NCI-H226 (cell line): ENCODE measurements around the gene DDX55.

Experiments used
- DNase-seq: peaks from one replicate; pipeline ENCODE4 v3.0.0-alpha.2; 2015

Gene DDX55

DNA sequence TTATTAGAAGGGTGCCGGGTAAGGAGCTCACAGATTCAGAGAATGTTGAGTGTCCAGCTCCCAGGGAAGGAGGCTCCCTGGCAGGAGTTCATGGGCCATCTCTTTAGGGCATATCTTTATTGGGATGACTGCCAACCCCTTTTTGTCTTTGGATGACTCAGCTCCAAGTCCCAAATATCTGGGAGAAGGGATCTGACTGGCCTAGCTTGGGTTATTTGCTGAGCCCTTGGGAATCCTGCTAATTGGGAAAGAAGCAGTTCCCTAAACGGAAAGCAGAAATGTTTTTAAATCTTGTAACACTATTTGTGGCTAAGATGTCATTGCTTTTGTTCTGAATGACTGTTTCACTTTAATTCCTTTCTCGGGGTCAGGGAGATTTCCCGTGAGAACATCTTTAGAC is 12.6 kb downstream of the DDX55 start:
- peak; percentile 38 for DNase-seq

DNA sequence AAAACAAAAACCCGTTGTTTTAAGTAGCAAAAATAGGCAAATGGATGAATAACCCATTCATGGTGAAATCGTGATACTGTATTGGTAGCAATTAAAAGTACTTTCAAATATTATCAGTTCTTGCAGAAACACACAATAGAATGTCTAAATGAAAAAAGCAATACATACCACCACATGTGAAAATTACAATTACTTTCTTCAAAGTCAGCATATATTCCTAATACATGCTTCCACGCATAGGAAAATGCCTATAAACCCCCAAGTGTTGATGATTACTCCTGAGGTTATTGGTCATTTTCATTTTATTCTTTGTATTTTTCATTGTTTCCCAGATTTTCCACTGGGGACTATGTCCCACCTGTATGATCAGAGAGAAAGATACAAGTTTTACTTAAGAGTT is 15.2 kb downstream of the DDX55 start:
- DNase-seq, result no peak

DNA sequence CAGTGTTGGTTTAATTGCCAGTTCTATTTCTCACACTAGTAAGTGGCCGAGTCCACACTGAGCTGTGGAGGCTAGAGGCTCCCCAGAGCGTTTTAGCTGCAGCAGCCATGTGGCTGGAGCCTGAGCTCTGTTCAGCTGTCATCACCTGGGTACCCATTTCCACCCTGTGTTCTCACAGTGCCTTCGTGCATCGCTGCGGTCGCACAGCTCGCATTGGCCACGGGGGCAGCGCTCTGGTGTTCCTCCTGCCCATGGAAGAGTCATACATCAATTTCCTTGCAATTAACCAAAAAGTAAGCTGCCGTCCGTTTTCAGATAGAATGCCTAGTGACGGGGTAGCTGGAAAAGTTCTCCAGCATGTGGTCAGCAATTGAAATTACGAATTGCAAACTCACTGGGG is 15.7 kb downstream of the DDX55 start:
- no peak for DNase-seq

DNA sequence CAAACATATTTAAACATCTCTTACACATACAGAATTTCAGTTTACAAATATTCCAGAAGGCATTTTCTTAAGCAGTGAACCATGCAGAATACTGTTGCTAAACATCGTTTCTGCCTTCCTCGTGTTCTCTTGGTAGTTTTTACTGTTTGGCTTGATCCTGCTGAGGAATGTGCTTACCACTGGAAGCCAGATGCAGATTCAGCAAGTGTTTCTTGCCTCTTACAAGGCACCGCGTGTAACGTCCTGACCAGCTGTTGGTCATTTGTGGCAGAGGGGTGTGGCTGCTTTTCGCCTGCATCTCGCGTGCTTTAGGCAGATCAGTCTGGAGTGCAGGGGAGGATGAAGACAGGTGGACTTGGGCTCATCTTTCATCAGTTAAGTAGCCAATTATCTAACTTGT is 19.2 kb downstream of the DDX55 start:
- DNase-seq, result no peak

DNA sequence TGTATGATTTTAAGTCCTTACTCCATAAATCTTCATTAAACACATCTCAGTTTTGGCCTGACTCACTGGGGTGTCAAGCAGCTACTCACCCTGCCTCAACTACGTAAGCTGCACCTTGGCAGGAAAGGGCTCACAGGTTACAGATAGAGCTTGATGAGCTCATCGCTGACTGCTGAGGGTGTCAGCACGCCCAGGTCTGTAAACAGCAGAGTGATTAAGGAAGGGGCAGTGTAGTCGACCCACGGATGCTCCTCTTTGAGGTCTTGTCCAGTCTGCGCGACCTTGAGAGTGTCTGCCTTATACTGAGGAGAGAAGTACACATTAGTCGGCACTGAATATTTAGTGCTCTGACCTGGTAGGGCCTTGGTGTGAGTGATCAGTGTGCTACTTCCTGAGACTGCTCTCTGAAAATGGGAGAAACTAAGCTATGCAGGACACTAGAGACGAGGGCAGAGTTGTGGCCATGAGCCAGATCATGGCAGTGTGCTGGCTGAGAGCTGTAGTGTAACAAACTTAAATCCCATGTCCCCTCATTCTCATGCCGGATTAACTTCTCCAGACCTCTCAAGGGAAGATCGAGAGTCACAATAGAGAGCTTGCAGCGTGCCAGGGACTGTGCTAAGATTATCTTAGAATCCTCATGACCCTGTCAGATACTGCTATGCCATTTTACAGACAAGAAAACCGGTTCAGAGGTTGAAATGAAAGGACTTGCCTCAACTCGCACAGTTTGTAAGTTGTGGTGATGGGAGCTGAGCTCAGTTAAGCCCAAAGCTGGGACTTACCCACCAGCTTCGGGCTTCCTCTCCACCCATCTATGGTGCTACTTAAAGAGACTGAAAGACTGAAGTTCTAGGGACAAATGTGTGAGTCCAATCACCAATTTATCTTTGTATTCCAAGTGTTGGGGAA is 20.0 kb downstream of the DDX55 start:
- DNase-seq, result peak; percentile 60

DNA sequence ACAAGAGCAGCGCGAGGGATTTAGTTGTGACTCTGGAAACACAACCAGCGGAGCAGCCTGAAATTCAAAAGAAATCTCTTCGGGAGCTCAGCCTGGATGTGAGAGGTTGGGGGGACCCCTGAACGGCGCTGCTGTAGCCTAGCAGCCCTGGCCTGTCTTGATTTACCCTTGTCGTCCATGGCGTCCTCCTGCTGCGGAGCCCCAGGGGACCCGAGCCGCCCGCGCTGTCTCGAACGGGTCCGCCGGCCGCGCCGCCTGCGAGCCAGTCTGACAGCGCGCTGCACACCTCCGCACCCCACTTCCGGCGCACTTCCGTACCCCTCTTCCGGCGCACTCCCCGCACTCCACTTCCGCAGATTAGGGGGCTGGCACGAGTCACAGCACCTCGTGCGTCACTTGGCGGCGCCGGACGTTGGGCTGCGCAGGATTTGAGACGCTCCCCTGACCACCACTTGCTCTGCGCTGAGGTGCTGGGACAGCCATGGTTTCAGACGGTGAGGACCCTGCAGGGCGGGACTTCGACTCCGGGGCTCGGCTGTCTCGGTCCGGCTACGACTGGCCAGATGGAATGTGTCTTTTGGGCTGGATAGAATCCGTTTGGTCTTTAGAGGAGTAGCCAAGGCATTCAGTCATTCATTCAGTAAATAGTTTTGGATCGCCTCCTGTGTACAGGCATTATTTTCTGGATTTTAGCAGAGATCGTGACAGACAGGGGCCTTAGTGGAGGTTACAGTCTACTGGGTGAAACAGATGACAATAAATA is 31.7 kb downstream of the DDX55 start, which contains the start of the genes EIF2B1 and GTF2H3:
TSS of gene EIF2B1 (minus strand) at position 308 of the 763 bp plus-strand sequence. CDS start at position 179, 129 bp downstream.
TSS of gene GTF2H3 (plus strand) at position 451 of the 763 bp plus-strand sequence. CDS start at position 482, 31 bp downstream.
- peak; percentile 96 for DNase-seq

DNA sequence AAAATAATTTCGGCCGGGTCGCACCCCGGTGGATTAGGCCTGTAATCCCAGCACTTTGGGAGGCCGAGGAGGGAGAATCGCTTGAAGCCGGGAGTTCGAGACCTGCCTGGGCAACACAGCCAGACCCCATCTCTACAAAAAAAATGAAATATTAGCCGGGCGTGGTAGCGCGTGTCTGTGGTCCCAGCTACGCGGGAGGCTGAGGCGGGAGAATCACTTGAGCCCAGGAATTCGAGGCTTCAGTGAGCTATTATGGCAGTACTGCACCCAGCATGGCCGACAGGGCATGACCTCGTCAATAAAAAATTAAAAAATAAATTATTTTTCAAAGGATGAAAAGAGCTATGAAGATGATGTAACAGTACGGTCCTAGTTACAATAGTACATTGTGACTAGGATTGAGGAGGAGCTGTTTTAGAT is 32.3 kb downstream of the DDX55 start:
- DNase-seq, result no peak

DNA sequence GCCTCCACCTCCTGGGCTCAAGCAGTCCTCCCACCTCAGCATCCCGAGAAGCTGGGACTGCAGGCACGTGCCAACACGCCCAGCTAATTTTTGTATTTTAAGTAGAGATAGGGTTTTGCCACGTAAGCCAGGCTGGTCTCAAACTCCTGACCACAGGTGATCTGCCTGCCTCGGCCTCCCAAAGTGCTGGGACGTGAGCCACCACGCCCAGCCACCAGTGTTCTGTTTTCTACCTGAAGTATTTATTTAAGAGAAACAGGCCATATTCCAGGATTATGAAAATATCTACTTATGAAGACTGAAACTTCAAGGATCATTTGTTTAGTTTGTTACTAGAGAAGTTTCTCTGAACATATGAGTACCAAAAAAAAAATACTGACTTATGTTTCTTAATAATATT is 42.0 kb downstream of the DDX55 start:
- no peak for DNase-seq

DNA sequence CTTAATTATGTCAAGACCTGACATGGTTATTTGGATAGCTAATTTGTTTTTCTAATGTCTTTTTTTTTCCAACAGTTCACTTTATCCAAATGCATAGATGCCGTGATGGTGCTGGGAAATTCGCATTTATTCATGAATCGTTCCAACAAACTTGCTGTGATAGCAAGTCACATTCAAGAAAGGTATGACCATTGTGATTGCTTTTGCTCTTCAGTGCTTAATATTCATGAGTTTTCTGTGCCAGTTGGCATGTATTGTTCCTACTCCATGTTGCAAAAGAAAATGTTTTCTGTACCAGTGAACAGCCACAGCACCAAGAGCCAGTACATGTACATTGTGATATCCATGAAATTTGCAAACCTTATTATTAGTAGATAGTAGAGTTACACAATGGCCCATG is 43.5 kb downstream of the DDX55 start:
- no peak for DNase-seq

DNA sequence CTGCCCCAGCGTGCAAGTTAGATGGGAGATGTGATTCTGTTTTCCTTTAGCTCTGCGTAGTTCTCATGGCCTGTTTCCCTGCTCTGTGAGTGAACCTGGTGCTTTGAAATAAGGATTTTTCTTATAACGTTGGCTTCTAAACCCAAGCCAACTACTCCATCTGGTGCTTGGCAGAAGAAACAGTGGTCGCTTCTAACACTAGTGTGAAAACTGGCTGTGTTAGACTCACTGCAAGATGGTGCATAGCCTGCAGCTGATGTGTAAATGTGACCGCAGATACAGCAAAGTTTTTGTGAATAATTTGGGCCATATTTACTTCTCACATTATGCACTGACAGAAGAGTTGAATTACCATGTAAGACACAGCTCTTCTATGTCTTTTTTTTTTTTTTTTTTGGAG is 44.0 kb downstream of the DDX55 start:
- no peak for DNase-seq

DNA sequence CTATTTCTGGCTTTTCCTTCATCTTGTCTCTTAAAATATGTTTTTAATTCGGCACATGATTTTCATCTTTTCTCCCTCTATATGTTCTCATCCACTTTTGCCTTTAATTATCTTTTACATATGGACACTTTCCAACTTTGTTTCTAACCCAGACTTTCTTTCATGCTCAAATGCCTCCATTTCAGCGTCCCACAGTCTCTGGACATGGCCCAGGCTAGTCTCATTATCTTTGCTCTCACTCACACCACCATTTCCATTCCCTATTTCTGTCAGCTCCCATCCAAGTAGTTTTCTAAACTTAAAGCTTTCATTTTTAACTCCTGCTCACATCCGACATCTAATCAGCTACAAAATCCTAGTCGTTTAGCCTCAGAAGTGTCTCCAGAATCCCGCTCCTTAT is 46.5 kb downstream of the DDX55 start:
- DNase-seq, result no peak

DNA sequence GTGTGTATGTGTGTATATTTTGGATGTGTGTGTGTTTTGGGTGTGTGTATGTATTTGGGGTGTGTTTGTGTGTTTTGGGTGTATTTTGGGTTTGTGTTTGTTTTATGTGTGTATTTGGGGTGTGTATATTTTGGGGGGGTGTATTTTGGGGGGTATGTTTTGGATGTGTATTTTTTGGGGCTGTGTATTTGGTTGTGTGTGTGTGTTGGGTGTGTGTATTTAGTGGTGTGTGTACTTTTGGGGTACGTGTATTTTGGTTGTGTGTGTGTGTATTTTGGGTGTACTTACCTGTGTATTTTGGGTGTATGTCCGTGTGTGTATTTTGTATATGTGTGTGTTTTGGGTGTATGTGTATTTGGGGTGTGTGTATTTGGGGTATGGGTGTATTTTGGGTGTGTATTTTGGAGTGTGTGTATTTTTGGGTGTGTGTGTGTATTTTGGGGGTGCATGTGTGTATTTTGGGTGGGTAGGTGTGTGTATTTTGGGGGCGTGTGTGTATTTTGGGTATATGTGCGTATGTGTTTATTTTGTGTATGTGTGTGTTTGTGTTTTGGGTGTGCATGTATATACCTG is 52.3 kb downstream of the DDX55 start:
- no peak for DNase-seq

DNA sequence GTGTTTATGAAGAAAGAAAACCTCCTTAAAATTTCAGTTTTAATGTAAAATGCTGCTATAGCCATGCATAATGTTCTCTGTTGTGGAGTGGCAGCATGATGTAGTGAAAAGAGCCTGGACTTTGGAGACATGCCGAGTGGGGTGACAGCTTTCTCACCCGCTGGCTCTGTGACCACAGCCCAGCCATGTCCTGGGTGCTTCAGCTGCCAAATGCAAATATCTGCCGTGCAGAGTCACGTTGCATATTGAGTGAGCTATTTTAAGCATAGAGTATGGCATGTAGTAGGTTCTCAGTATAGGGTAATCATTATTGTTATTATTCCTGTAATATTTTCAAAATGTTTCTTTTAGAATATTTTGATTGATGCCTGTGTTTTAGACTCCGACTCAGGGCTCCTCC is 53.5 kb downstream of the DDX55 start:
- DNase-seq, result no peak

DNA sequence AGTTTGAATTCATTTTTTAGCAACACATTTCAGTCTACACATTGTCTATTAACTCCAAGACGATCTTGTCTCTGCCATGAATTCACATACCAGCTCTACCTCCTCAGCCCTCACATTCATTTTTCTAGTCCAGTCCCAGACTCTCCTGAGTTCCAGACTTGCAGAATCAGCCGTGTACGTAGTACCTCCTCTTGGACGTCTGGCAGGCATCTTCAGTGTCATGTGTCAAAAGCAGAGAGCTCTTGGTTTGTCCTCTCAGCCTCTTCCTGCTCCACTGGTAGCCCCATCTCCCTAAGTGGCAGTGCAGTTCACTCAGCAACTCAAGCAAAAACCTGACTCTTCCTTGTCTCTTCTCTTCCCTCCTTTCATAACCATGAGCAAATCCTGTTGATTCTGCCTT is 54.5 kb downstream of the DDX55 start:
- no peak for DNase-seq

DNA sequence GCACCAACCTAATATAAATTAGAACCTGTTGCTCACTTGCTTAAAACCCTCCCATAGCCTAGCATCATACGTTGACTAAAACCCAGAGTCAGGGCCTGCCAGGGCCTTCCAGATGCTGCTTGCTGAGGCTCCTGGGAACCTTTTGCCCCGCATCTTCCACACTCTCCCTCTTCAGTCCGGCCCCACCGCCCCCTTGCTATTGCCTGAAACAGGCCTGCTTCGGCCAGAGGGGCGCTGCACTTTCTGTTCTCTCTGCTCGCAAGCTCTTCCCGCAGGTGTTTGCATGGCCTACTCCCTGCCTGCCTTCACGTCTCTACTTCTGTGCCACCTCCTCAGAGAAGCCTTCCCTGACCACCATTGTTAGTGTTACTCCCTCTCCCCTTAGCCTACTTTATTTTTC is 55.3 kb downstream of the DDX55 start:
- DNase-seq, result no peak

DNA sequence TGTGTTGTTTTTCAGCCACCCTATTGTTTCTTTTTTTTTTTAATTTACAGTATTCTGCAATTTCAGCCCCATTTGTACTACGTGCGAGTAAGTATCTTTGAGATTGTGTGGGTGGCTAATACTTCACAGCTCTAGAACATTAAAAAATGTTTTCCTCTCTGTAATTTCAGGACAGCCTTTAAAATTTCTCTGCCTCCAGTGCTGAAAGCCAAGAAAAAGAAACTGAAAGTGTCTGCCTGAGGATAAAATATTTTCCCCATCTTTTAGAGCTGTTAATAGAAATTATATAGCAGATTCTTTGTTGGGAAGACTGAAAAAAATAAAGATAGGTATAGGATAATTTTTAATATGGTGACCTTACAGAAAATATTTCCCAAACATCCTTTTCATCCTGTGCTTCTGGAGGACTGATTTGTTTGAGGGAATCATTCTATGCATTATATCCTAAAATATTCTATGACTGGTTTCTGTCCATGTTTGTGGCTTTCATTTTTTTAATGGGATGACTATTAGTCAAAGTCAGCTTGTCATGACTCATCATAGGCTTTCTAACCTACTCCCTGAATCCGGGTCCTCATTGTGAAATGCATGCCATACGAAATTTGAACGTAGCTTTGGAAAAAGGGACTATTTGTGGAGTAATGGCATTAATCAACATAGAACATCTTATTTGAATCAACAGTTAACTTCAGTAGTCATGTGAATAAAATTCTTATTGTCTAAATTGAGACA is 58.3 kb downstream of the DDX55 start:
- DNase-seq, result peak; percentile 79

DNA sequence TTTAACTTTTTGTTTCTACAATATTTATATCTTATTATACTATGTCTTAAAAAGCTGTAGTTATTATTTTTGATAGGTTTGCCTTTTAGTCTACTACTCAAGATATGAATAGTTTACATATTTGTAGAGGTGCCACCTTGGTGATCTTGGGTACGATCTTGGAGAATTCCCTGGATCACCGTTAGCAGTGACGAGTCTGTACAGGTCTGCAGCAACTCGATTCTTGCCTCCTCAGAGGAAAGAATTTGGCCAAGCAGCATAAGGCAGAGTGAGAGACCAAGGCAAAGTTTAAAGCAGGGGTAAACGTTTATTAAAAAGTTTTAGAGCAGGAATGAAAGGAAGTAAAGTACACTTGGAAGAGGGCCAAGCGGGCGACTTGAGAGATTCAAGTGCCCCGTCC is 65.9 kb downstream of the DDX55 start:
- DNase-seq, result no peak
